ELF-1 (cell line): ENCODE results near the gene SLC27A1.
"Not testable (repeated sequence)": the region's sequence is repeated elsewhere in the genome, so short reads cannot be mapped to it uniquely, and the experiment has no call there.

Source experiments
- DNase-seq: peaks from one replicate; pipeline ENCODE4 v3.0.0-alpha.2; 2016; ENCODE audit warnings: low read depth, low spot score

SLC27A1 gene

GRCh38 chr19:17486545-17487240 lies 16.4 kb downstream of the SLC27A1 start:
- DNase-seq = no peak

GRCh38 chr19:17487284-17488121 lies 17.2 kb downstream of the SLC27A1 start:
- DNase-seq = no peak

GRCh38 chr19:17488593-17489391 lies 18.5 kb downstream of the SLC27A1 start:
- DNase-seq = peak; percentile 93

GRCh38 chr19:17489392-17490030 lies 19.2 kb downstream of the SLC27A1 start:
- no peak for DNase-seq

- no peak for DNase-seq
Observed at GRCh38 chr19:17490411-17490810, 20.1 kb downstream of the SLC27A1 start.

GRCh38 chr19:17491287-17491686 lies 21.0 kb downstream of the SLC27A1 start:
- DNase-seq = no peak

- DNase-seq = no peak
Observed at GRCh38 chr19:17495639-17496296, 25.4 kb downstream of the SLC27A1 start.

- DNase-seq = peak; percentile 94
Observed at GRCh38 chr19:17496337-17496997, 26.1 kb downstream of the SLC27A1 start.

- peak; percentile 63 for DNase-seq
Observed at GRCh38 chr19:17497149-17497798, 26.9 kb downstream of the SLC27A1 start.

GRCh38 chr19:17499025-17499424 lies 28.7 kb downstream of the SLC27A1 start:
- DNase-seq = peak; percentile 50

- peak; percentile 29 for DNase-seq
Observed at GRCh38 chr19:17499648-17500446, 29.5 kb downstream of the SLC27A1 start.

GRCh38 chr19:17500447-17501198 lies 30.3 kb downstream of the SLC27A1 start:
- no peak for DNase-seq

- DNase-seq = no peak
Observed at GRCh38 chr19:17503240-17503639, 32.9 kb downstream of the SLC27A1 start.

- DNase-seq = no peak
Observed at GRCh38 chr19:17504030-17504429, 33.7 kb downstream of the SLC27A1 start.

- DNase-seq = no peak
Observed at GRCh38 chr19:17504456-17504855, 34.1 kb downstream of the SLC27A1 start.

- no peak for DNase-seq
Observed at GRCh38 chr19:17505223-17505622, 34.9 kb downstream of the SLC27A1 start.

GRCh38 chr19:17506745-17507144 lies 36.4 kb downstream of the SLC27A1 start:
- DNase-seq = no peak

- DNase-seq = not testable (repeated sequence)
Observed at GRCh38 chr19:17508558-17508933, 38.2 kb downstream of the SLC27A1 start.
